ENCODE results near the gene SRGAP2C.
"Not testable (repeated sequence)": the region's sequence is repeated elsewhere in the genome, so short reads cannot be mapped to it uniquely, and the experiment has no call there.

Gene SRGAP2C

GRCh38 chr1:121385563-121386288 is 201.0 kb downstream of the SRGAP2C start:
- not testable (repeated sequence) for H3K27ac ChIP-seq

GRCh38 chr1:121386319-121386948 is 201.7 kb downstream of the SRGAP2C start:
- H3K27ac ChIP-seq, result not testable (repeated sequence)

GRCh38 chr1:121389895-121390560 is 205.3 kb downstream of the SRGAP2C start:
- H3K27ac ChIP-seq, result not testable (repeated sequence)

GRCh38 chr1:121392130-121392529 is 207.4 kb downstream of the SRGAP2C start:
- not testable (repeated sequence) for H3K27ac ChIP-seq

- H3K27ac ChIP-seq, result not testable (repeated sequence)
Observed at GRCh38 chr1:121395718-121396201, 211.0 kb downstream of the SRGAP2C start.

- H3K27ac ChIP-seq, result not testable (repeated sequence)
Observed at GRCh38 chr1:121396335-121397081, 211.7 kb downstream of the SRGAP2C start.

- not testable (repeated sequence) for H3K27ac ChIP-seq
Observed at GRCh38 chr1:121397101-121397500, 212.3 kb downstream of the SRGAP2C start.

- not testable (repeated sequence) for H3K27ac ChIP-seq
Observed at GRCh38 chr1:121399193-121399592, 214.4 kb downstream of the SRGAP2C start.

- not testable (repeated sequence) for H3K27ac ChIP-seq
Observed at GRCh38 chr1:121400108-121400507, 215.3 kb downstream of the SRGAP2C start.

- not testable (repeated sequence) for H3K27ac ChIP-seq
Observed at GRCh38 chr1:121400541-121401310, 216.0 kb downstream of the SRGAP2C start.

GRCh38 chr1:121401375-121401955 is 216.7 kb downstream of the SRGAP2C start:
- not testable (repeated sequence) for H3K27ac ChIP-seq

- not testable (repeated sequence) for H3K27ac ChIP-seq
Observed at GRCh38 chr1:121403254-121403653, 218.5 kb downstream of the SRGAP2C start.

GRCh38 chr1:121408354-121408753 is 223.6 kb downstream of the SRGAP2C start:
- H3K27ac ChIP-seq, result no peak overlapping the region
- TF ChIP-seq CTCF (IDR thresholded peaks at IDR 0.05) (no peak), ZFX (IDR thresholded peaks at IDR 0.05; ENCODE audit: borderline replicate concordance) (no peak)
